ENCODE data around the gene PDCL2. TPM values are rescaled to one million over a fixed set of nuclear protein-coding genes. Genes with fewer than 3 reads are reported as not detected.

Gene PDCL2
- total and polyA plus RNA-seq, 9 of the 15 experiments (the other 6 are each of a cell fraction or from before 2014, with no cell fraction given), result 0.62 to 2.5 (median 1.2) TPM

DNA sequence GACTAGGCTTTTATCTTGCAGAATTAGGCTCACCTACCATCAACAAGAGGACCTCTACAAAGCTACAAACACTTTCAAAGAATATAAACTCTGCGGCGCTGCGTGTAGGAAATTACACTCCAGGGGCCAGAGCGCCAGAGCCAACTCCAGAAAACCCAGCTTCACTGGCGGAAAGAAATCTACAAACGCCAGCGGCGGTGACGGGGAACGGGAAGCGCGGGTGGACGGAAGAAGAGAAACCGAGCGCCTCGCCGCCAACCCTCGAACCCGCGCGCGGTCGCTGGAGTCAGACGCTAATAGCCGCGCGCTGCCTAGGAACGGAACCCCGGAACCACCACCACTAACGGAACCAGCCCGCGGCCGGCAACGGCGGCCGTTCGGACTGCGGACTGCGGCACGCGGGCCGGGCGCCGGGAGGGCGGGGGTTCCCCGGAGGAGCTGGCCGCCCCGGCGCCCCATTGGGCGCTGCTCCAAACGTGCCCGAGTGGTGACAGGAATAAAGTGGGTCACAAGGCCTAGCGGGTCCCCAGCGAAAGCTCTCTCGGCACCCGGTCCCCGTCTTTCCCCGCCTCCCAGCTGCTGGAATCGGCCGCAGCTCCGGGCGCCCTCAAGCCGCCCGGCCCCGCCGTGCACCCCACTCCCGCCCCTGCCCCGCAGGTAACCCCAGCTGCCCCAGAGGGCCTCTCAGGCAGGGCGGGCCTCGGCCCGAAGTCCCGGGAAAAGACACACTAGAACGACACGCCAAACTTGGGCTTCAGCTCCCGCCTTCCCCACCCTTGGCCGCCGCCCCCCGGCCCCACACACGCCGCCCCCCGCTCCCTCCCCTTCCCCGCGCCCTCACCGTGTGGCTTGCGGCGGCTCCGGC lies 46.2 kb downstream of the PDCL2 start (continued):
- TF ChIP-seq AFF4 (CRISPR knock-in tag; IDR thresholded peaks at IDR 0.05), result peak; percentile 8; the same call in 1 of the 2 replicates
- TF ChIP-seq HNRNPLL (IDR thresholded peaks at IDR 0.05; ENCODE audit: low read depth, low read length, poor library complexity, severe bottlenecking), result peak; percentile 84
- TF ChIP-seq, protein P1, sequence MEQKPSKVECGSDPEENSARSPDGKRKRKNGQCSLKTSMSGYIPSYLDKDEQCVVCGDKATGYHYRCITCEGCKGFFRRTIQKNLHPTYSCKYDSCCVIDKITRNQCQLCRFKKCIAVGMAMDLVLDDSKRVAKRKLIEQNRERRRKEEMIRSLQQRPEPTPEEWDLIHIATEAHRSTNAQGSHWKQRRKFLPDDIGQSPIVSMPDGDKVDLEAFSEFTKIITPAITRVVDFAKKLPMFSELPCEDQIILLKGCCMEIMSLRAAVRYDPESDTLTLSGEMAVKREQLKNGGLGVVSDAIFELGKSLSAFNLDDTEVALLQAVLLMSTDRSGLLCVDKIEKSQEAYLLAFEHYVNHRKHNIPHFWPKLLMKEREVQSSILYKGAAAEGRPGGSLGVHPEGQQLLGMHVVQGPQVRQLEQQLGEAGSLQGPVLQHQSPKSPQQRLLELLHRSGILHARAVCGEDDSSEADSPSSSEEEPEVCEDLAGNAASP (IDR thresholded peaks at IDR 0.05), result no peak
- TF ChIP-seq MAFF (IDR thresholded peaks at IDR 0.05; ENCODE audit: low read length), result no peak
- TF ChIP-seq RNF2 (IDR thresholded peaks at IDR 0.05), result peak; percentile 29; the same call in 1 of the 2 replicates
- TF ChIP-seq CBFA2T3 (IDR thresholded peaks at IDR 0.05), result no peak
- no peak for TF ChIP-seq SRSF1 (IDR thresholded peaks at IDR 0.05; ENCODE audit: low read depth, low read length)
- no peak for TF ChIP-seq ZNF696 (CRISPR knock-in tag; conservative IDR thresholded peaks at IDR 0.05)
- no peak for TF ChIP-seq KLF13 (tag; IDR thresholded peaks at IDR 0.05; ENCODE audit: borderline replicate concordance, low read depth)
- peak; percentile 81 for TF ChIP-seq RBFOX2 (IDR thresholded peaks at IDR 0.05; ENCODE audit: low read depth, low read length)
- TF ChIP-seq ZNF77 (CRISPR knock-in tag; IDR thresholded peaks at IDR 0.05), result no peak
- no peak for TF ChIP-seq ESRRB (CRISPR knock-in tag; IDR thresholded peaks at IDR 0.05; ENCODE audit: borderline replicate concordance)
- TF ChIP-seq THAP7 (CRISPR knock-in tag; IDR thresholded peaks at IDR 0.05), result no peak
- TF ChIP-seq GABPB1 (CRISPR knock-in tag; IDR thresholded peaks at IDR 0.05), result peak; percentile 92
- TF ChIP-seq ZNF512 (tag; IDR thresholded peaks at IDR 0.05), result no peak
- TF ChIP-seq NR4A1 (CRISPR knock-in tag; IDR thresholded peaks at IDR 0.05), result no peak
- no peak for TF ChIP-seq NR4A1 (tag; IDR thresholded peaks at IDR 0.05)
- peak; percentile 70; the same call in 1 of the 2 replicates for TF ChIP-seq L3MBTL2 (IDR thresholded peaks at IDR 0.05)
- TF ChIP-seq NFE2L1 (tag; IDR thresholded peaks at IDR 0.05; ENCODE audit: borderline replicate concordance, low read depth), result no peak
- peak; percentile 75 for TF ChIP-seq HCFC1 (IDR thresholded peaks at IDR 0.05; ENCODE audit: low read depth, low read length)
- TF ChIP-seq ZBTB17 (CRISPR knock-in tag; IDR thresholded peaks at IDR 0.05), result peak; percentile 85
- peak; percentile 77; the same call in 1 of the 2 replicates for TF ChIP-seq NCOA1 (IDR thresholded peaks at IDR 0.05; ENCODE audit: low read depth)

All from K562 (cell line).